Activated T-cell treated with anti-CD3 and anti-CD28 coated beads, Interleukin-2, amount 50 U/mL, for 4 hours (primary cell): Measurements from ENCODE around the gene MPC2. TPM values are rescaled to one million over a fixed set of nuclear protein-coding genes. Genes with fewer than 3 reads are reported as not detected.

Source experiments
- ATAC-seq, 2 donors: fragments of 200-7000 bp; cut with Tn5 transposase; one replicate each; pipeline ENCODE4 v1.10.0; 2021
- DNase-seq: peaks from one replicate; pipeline ENCODE4 v3.0.0-alpha.2; 2020
- H3K27me3 Mint-ChIP-seq: one replicate; pipeline ENCODE4 v1.8.0; 2021; ENCODE audit warnings: low read depth, mixed read lengths
- H3K36me3 Mint-ChIP-seq: one replicate; pipeline ENCODE4 v1.8.0; 2022; ENCODE audit warnings: mixed read lengths; ENCODE audit not compliant: insufficient read depth
- H3K4me1 Mint-ChIP-seq: one replicate; pipeline ENCODE4 v1.8.0; 2021; ENCODE audit warnings: low read depth, mixed read lengths
- H3K4me3 Mint-ChIP-seq: one replicate; pipeline ENCODE4 v1.8.0; 2021; ENCODE audit warnings: mild to moderate bottlenecking, moderate library complexity, mixed read lengths
- H3K9me3 Mint-ChIP-seq: one replicate; pipeline ENCODE4 v1.8.0; 2021; ENCODE audit warnings: mixed read lengths
- total RNA-seq, 3 donors: library from RNA; stranded (reverse); gene quantifications; one replicate each; pipeline ENCODE4 v1.2.1, GENCODE V29; 2021

Gene MPC2
- total RNA-seq, 3 donors from 2014 or later, result 28.2 to 32.1 (median 31.9) TPM

GRCh38 chr1:167924543-167925231 lies 12.2 kb downstream of the MPC2 start:
- DNase-seq (no peak), ATAC-seq (no peak)
- Mint-ChIP-seq H3K4me1 (peaks cover 4% of the 10 kb centered on the region), H3K27me3 (no peaks in the 10 kb centered on the region), H3K36me3 (peaks cover 13% of the 10 kb centered on the region), H3K4me3 (no peak overlapping the region), H3K9me3 (no peaks in the 10 kb centered on the region)

GRCh38 chr1:167924102-167924501 lies 12.8 kb downstream of the MPC2 start:
- Mint-ChIP-seq H3K9me3 (no peaks in the 10 kb centered on the region), H3K27me3 (no peaks in the 10 kb centered on the region), H3K4me3 (no peak overlapping the region), H3K4me1 (peaks cover 4% of the 10 kb centered on the region), H3K36me3 (peaks cover 15% of the 10 kb centered on the region)
- ATAC-seq (no peak), DNase-seq (no peak)

DNA sequence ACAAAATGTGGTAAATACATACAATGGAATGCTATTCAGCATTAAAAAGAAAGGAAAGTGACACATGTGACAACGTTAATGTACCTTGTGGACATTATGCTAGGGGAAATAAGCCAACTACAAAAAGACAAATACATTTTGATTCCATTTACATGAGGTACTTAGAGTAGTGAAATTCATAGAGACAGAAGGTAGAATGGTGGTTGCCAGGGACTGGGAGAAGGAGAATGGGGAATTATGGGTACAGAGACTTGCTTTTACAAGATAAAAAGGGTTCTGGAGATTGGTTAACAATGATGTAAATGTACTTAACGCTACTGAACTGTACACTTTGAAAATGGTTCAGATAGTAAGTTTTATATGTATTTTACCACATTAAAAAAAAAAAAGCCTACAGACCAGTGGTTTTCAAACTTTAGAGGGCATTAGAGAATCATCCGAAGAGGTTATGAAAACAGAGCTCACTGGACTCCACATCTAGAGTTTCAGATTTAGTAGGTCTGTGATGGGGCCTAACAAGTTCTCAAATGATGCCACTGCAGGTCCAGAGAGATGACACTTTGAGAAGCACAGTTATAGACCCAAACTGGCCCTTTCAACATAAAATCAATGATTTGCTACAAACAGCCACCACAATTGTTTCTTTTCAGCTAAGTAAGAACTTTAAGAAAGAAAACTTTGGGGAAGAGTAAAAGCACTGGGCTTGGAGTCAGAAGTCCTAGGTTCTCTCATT lies 13.4 kb downstream of the MPC2 start:
- ATAC-seq (no peak), DNase-seq (no peak)
- Mint-ChIP-seq H3K4me1 (peaks cover 4% of the 10 kb centered on the region), H3K36me3 (peaks cover 15% of the 10 kb centered on the region), H3K9me3 (no peaks in the 10 kb centered on the region), H3K4me3 (no peak overlapping the region), H3K27me3 (no peaks in the 10 kb centered on the region)

- ATAC-seq (no peak), DNase-seq (no peak)
- Mint-ChIP-seq H3K4me1 (peaks cover 4% of the 10 kb centered on the region), H3K36me3 (peaks cover 15% of the 10 kb centered on the region), H3K9me3 (no peaks in the 10 kb centered on the region), H3K27me3 (no peaks in the 10 kb centered on the region), H3K4me3 (no peak overlapping the region)
Measured at GRCh38 chr1:167922611-167923074, 14.2 kb downstream of the MPC2 start.

- ATAC-seq (no peak), DNase-seq (no peak)
- H3K27me3 Mint-ChIP-seq, result no peaks in the 10 kb centered on the region
- no peaks in the 10 kb centered on the region for H3K9me3 Mint-ChIP-seq
- H3K4me1 Mint-ChIP-seq, result peaks cover 4% of the 10 kb centered on the region
- H3K4me3 Mint-ChIP-seq, result no peak overlapping the region
- peaks cover 13% of the 10 kb centered on the region for H3K36me3 Mint-ChIP-seq
Measured at GRCh38 chr1:167922023-167922422, 14.8 kb downstream of the MPC2 start.

- H3K4me3 Mint-ChIP-seq, result no peak overlapping the region
- H3K4me1 Mint-ChIP-seq, result no peaks in the 10 kb centered on the region
- no peak for DNase-seq
- H3K36me3 Mint-ChIP-seq, result peaks cover 9% of the 10 kb centered on the region
- no peaks in the 10 kb centered on the region for H3K9me3 Mint-ChIP-seq
- H3K27me3 Mint-ChIP-seq, result no peaks in the 10 kb centered on the region
- no peak for ATAC-seq
Measured at GRCh38 chr1:167916766-167917511, 19.9 kb downstream of the MPC2 start.

- Mint-ChIP-seq H3K27me3 (no peaks in the 10 kb centered on the region), H3K4me1 (no peaks in the 10 kb centered on the region), H3K4me3 (no peak overlapping the region), H3K9me3 (no peaks in the 10 kb centered on the region), H3K36me3 (peaks cover 8% of the 10 kb centered on the region)
- no peak for DNase-seq
- no peak for ATAC-seq
Measured at GRCh38 chr1:167915569-167915968, 21.3 kb downstream of the MPC2 start.

GRCh38 chr1:167913895-167914496 lies 22.9 kb downstream of the MPC2 start, which contains the start of gene ADCY10:
TSS of gene ADCY10 (minus strand) at chr1:167914134. CDS start at chr1:167905140, 8,994 bp downstream.
- ATAC-seq (no peak), DNase-seq (no peak)
- H3K36me3 Mint-ChIP-seq, result peaks cover 3% of the 10 kb centered on the region
- no peaks in the 10 kb centered on the region for H3K27me3 Mint-ChIP-seq
- no peaks in the 10 kb centered on the region for H3K4me1 Mint-ChIP-seq
- H3K9me3 Mint-ChIP-seq, result peaks cover 11% of the 10 kb centered on the region
- H3K4me3 Mint-ChIP-seq, result no peak within 1 kb of the TSS

DNA sequence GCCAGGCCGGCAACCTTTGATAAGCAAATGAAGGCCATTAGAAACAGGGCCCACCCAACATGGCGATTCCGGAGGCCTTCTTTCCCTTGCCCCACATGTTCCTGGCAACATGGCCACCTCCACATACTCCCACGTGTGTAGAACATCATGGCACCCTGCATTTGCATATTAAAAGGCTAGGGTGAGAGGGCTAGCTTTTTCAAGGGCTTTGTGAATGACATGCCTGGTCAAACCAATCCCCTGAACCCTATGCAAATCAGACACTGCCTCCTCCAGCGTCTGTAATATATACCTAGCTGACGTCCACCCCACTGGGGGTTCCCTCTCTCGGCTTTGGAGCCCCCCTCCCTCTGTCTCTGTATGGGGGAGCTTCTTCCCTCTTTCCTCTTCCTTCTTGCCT lies 24.6 kb downstream of the MPC2 start:
- H3K4me1 Mint-ChIP-seq, result no peaks in the 10 kb centered on the region
- peaks cover 11% of the 10 kb centered on the region for H3K9me3 Mint-ChIP-seq
- no peak overlapping the region for H3K4me3 Mint-ChIP-seq
- no peak for ATAC-seq
- no peaks in the 10 kb centered on the region for H3K27me3 Mint-ChIP-seq
- DNase-seq, result no peak
- peaks cover 2% of the 10 kb centered on the region for H3K36me3 Mint-ChIP-seq

GRCh38 chr1:167911413-167911812 lies 25.5 kb downstream of the MPC2 start:
- Mint-ChIP-seq H3K27me3 (no peaks in the 10 kb centered on the region), H3K36me3 (no peaks in the 10 kb centered on the region), H3K4me3 (no peak overlapping the region), H3K4me1 (no peaks in the 10 kb centered on the region), H3K9me3 (peaks cover 11% of the 10 kb centered on the region)
- DNase-seq, result no peak
- ATAC-seq, result no peak

GRCh38 chr1:167910530-167910929 lies 26.3 kb downstream of the MPC2 start:
- DNase-seq, result no peak

GRCh38 chr1:167909691-167910180 lies 27.1 kb downstream of the MPC2 start:
- Mint-ChIP-seq H3K4me1 (no peaks in the 10 kb centered on the region), H3K27me3 (no peaks in the 10 kb centered on the region), H3K4me3 (no peak overlapping the region), H3K9me3 (peaks cover 11% of the 10 kb centered on the region), H3K36me3 (no peaks in the 10 kb centered on the region)
- DNase-seq (no peak), ATAC-seq (no peak)

More at GRCh38 chr1:167910530-167910929, 26.3 kb downstream of the MPC2 start:
- Mint-ChIP-seq H3K36me3 (no peaks in the 10 kb centered on the region), H3K4me3 (no peak overlapping the region), H3K27me3 (no peaks in the 10 kb centered on the region), H3K9me3 (peaks cover 11% of the 10 kb centered on the region), H3K4me1 (no peaks in the 10 kb centered on the region)
- no peak for ATAC-seq

- H3K27me3 Mint-ChIP-seq, result no peaks in the 10 kb centered on the region
- H3K4me1 Mint-ChIP-seq, result no peaks in the 10 kb centered on the region
- DNase-seq (no peak), ATAC-seq (no peak)
- no peaks in the 10 kb centered on the region for H3K36me3 Mint-ChIP-seq
- no peak overlapping the region for H3K4me3 Mint-ChIP-seq
- H3K9me3 Mint-ChIP-seq, result peaks cover 11% of the 10 kb centered on the region
Measured at GRCh38 chr1:167905671-167906070, 31.2 kb downstream of the MPC2 start.

DNA sequence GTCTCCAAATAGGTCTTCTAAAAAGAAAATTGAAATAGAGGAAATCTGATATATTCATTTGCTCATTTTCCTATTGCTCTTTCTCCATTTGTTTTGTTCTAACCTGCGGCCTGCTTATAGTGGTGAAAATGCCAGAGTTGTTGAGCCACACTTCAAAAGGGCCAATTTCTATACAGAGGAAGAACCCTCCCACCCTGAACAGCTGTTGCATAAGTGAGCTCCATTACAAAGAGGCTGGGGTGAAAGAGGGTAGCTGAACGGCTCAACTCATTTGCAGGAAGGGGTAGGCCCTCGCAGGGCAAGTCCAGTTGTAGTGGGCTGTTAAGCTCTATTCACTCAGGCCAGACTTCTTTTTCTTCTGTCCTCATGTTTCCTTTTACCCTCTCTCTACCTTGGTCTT lies 31.7 kb downstream of the MPC2 start:
- Mint-ChIP-seq H3K4me3 (no peak overlapping the region), H3K36me3 (no peaks in the 10 kb centered on the region), H3K9me3 (peaks cover 8% of the 10 kb centered on the region), H3K4me1 (no peaks in the 10 kb centered on the region), H3K27me3 (no peaks in the 10 kb centered on the region)
- DNase-seq, result no peak
- no peak for ATAC-seq
